H1 (cell line): ENCODE data around the gene ITGA4. TPM values are rescaled to one million over a fixed set of nuclear protein-coding genes. Genes with fewer than 3 reads are reported as not detected.

ENCODE experiments used
- CTCF ChIA-PET: fragments of 300-600 bp; sonication (Branson Sonifier 250); formaldehyde crosslinking; loops from one replicate; lab custom pipeline; 2021; ENCODE audit not compliant: partially characterized antibody; lab: Charles Lee
- POLR2A ChIA-PET: fragments of 300-600 bp; sonication (Branson Sonifier 250); formaldehyde crosslinking; loops from one replicate; lab custom pipeline; 2021; ENCODE audit warnings: inconsistent platforms; ENCODE audit not compliant: partially characterized antibody; lab: Charles Lee
- DNase-seq, 2 experiments: peaks; one replicate each; pipeline versions ENCODE4 v3.0.0 to v3.0.0-alpha.2; 2010 to 2022; ENCODE audit warnings: low spot score in 2 of 2, low read depth in 1 of 2, mixed read lengths in 1 of 2
- FAIRE-seq: peaks from 2 replicates; lab custom pipeline; 2011; peaks lifted over from hg19 to GRCh38; lab: Jason Lieb, UNC
- H2AFZ ChIP-seq: 2 replicates; pipeline ENCODE4 v1.8.1; 2012; ENCODE audit warnings: low read length, inconsistent platforms
- H2AK5ac ChIP-seq: 2 replicates; pipeline ENCODE4 v1.6.1; 2013; ENCODE audit warnings: low read depth, low read length
- H2BK120ac ChIP-seq: replicated peaks from 2 replicates; pipeline ENCODE3; 2013; ENCODE audit warnings: low read depth, low read length, inconsistent platforms
- H2BK12ac ChIP-seq: 2 replicates; pipeline ENCODE4 v1.6.1; 2013; ENCODE audit warnings: low read depth, low read length
- H2BK15ac ChIP-seq: 2 replicates; pipeline ENCODE4 v1.6.1; 2013; ENCODE audit warnings: low read length
- H2BK20ac ChIP-seq: 2 replicates; pipeline ENCODE4 v1.6.1; 2013; ENCODE audit warnings: low read length
- H2BK5ac ChIP-seq: 2 replicates; pipeline ENCODE4 v1.6.1; 2013; ENCODE audit warnings: low read depth, low read length
- H3K14ac ChIP-seq: 2 replicates; pipeline ENCODE4 v1.6.1; 2013; ENCODE audit warnings: inconsistent platforms; ENCODE audit not compliant: insufficient read length
- H3K18ac ChIP-seq: 2 replicates; pipeline ENCODE4 v1.6.1; 2013; ENCODE audit warnings: low read length; ENCODE audit errors: extremely low read depth
- H3K23ac ChIP-seq: 2 replicates; pipeline ENCODE4 v1.6.1; 2013; ENCODE audit warnings: inconsistent platforms; ENCODE audit not compliant: insufficient read length
- H3K23me2 ChIP-seq: 2 replicates; pipeline ENCODE4 v1.6.1; 2013; ENCODE audit warnings: low read depth, low read length
- H3K27ac ChIP-seq: 2 replicates; pipeline ENCODE4 v1.6.1; 2011; ENCODE audit warnings: low read depth, low read length, inconsistent platforms
- H3K27me3 ChIP-seq, 4 experiments: replicated peaks in 1 of 4; 1 replicate in 1 of 4; 2 replicates in 3 of 4; pipeline versions ENCODE4 v1.6.1 to v1.8.1; 2011 to 2013; ENCODE audit warnings: low read length in 3 of 4, mild to moderate bottlenecking in 3 of 4, inconsistent platforms in 2 of 4, mixed read lengths in 2 of 4, moderate library complexity in 1 of 4; ENCODE audit not compliant: control insufficient read depth in 3 of 4, insufficient read depth in 3 of 4; ENCODE audit errors: extremely low read depth in 1 of 4
- H3K36me3 ChIP-seq, 4 experiments: 2 replicates each; pipeline versions ENCODE4 v1.6.1 to v1.8.1; 2011 to 2013; ENCODE audit warnings: mild to moderate bottlenecking in 4 of 4, low read length in 3 of 4, moderate library complexity in 2 of 4, control low read depth in 1 of 4, inconsistent platforms in 1 of 4; ENCODE audit not compliant: insufficient read depth in 4 of 4, control insufficient read depth in 2 of 4
- H3K4ac ChIP-seq: replicated peaks from 2 replicates; pipeline ENCODE3; 2013; ENCODE audit warnings: low read length, low read depth, mixed read lengths, inconsistent platforms; ENCODE audit not compliant: insufficient read length
- H3K4me1 ChIP-seq, 4 experiments: replicated peaks in 1 of 4; 1 replicate in 1 of 4; 2 replicates in 3 of 4; pipeline versions ENCODE4 v1.6.1 to v1.8.1; 2011 to 2013; ENCODE audit warnings: low read length in 3 of 4, inconsistent platforms in 2 of 4, mixed read lengths in 1 of 4; ENCODE audit not compliant: insufficient read depth in 4 of 4, control insufficient read depth in 3 of 4
- H3K4me2 ChIP-seq, 2 experiments: 2 replicates each; pipeline versions ENCODE4 v1.6.1 to v1.8.1; 2011 to 2013; ENCODE audit warnings: low read depth in 2 of 2, low read length in 2 of 2, control low read depth in 1 of 2, inconsistent platforms in 1 of 2, mild to moderate bottlenecking in 1 of 2; ENCODE audit not compliant: insufficient read depth in 1 of 2
- H3K4me3 ChIP-seq, 4 experiments: fragments of 200-600, 300-600 bp in 1 of 4; sonication (generic), shearing (Covaris generic), sonication (Bioruptor Twin) in 1 of 4; 2 replicates each; pipeline versions ENCODE4 v1.5.1 to v1.8.1; 2011 to 2016; ENCODE audit warnings: low read length in 4 of 4, low read depth in 3 of 4, control low read depth in 2 of 4, inconsistent platforms in 2 of 4, mild to moderate bottlenecking in 2 of 4, mixed read lengths in 1 of 4, moderate library complexity in 1 of 4; ENCODE audit not compliant: insufficient read depth in 2 of 4; ENCODE audit errors: extremely low read depth in 1 of 4
- H3K56ac ChIP-seq: replicated peaks from 2 replicates; pipeline ENCODE3; 2013; ENCODE audit warnings: low read depth, mild to moderate bottlenecking, mixed read lengths, low read length, inconsistent platforms; ENCODE audit not compliant: insufficient read length
- H3K79me1 ChIP-seq: 2 replicates; pipeline ENCODE4 v1.6.1; 2013; ENCODE audit warnings: low read depth, low read length, control low read depth
- H3K79me2 ChIP-seq, 2 experiments: 2 replicates each; pipeline versions ENCODE4 v1.6.1 to v1.8.1; 2012 to 2013; ENCODE audit warnings: low read length in 2 of 2, mild to moderate bottlenecking in 2 of 2, inconsistent platforms in 1 of 2; ENCODE audit not compliant: insufficient read depth in 2 of 2, control insufficient read depth in 1 of 2
- H3K9ac ChIP-seq, 4 experiments: replicated peaks in 1 of 4; 1 replicate in 1 of 4; 2 replicates in 3 of 4; pipeline versions ENCODE4 v1.6.1 to v1.8.1; 2011 to 2013; ENCODE audit warnings: low read depth in 3 of 4, low read length in 3 of 4, control low read depth in 2 of 4, mild to moderate bottlenecking in 2 of 4, moderate library complexity in 2 of 4, inconsistent platforms in 1 of 4; ENCODE audit errors: extremely low read depth in 1 of 4
- H3K9me3 ChIP-seq, 2 experiments: 2 replicates each; pipeline versions ENCODE4 v1.6.1 to v1.8.1; 2012 to 2013; ENCODE audit warnings: mild to moderate bottlenecking in 2 of 2, moderate library complexity in 2 of 2, control low read depth in 1 of 2, inconsistent platforms in 1 of 2, low read depth in 1 of 2, low read length in 1 of 2, mixed read lengths in 1 of 2; ENCODE audit not compliant: insufficient read depth in 2 of 2
- H4K20me1 ChIP-seq, 2 experiments: replicated peaks in 1 of 2; 2 replicates each; pipeline versions ENCODE3 to v1.8.1; 2011 to 2013; ENCODE audit warnings: inconsistent platforms in 2 of 2, low read length in 2 of 2, mild to moderate bottlenecking in 1 of 2; ENCODE audit not compliant: insufficient read depth in 2 of 2, control insufficient read depth in 1 of 2
- H4K5ac ChIP-seq: 2 replicates; pipeline ENCODE4 v1.6.1; 2013; ENCODE audit warnings: low read length, low read depth, mixed read lengths, inconsistent platforms; ENCODE audit not compliant: insufficient read length
- H4K8ac ChIP-seq: 2 replicates; pipeline ENCODE4 v1.8.0; 2013; ENCODE audit warnings: mild to moderate bottlenecking, moderate library complexity, low read length, inconsistent platforms; ENCODE audit not compliant: insufficient read depth; ENCODE audit errors: extremely low read depth
- H4K91ac ChIP-seq: replicated peaks from 2 replicates; pipeline ENCODE3; 2013; ENCODE audit warnings: low read length, mixed read lengths, inconsistent platforms; ENCODE audit not compliant: insufficient read length
- CEBPB ChIP-seq: IDR thresholded peaks from 2 replicates; pipeline ENCODE4 v1.6.1; 2012; ENCODE audit warnings: low read depth, low read length
- NRF1 ChIP-seq: IDR thresholded peaks from 2 replicates; pipeline ENCODE4 v1.6.1; 2011; ENCODE audit warnings: mild to moderate bottlenecking, low read depth, low read length, improper control_type of control experiment
- TCF12 ChIP-seq: IDR thresholded peaks from 2 replicates; pipeline ENCODE4 v1.6.1; 2011; ENCODE audit warnings: low read depth, mild to moderate bottlenecking, low read length
- WGBS, 2 experiments: shearing (Covaris generic) in 1 of 2; methylation state at CpG; one replicate each; pipeline versions ENCODE4 v1.1.6 to v1.1.7; 2013 to 2015; ENCODE audit warnings: low lambda C conversion rate in 2 of 2, mixed read lengths in 2 of 2, inconsistent platforms in 1 of 2, low coverage in 1 of 2, missing lambda C conversion rate in 1 of 2; ENCODE audit not compliant: insufficient replicate concordance in 2 of 2, insufficient coverage in 1 of 2, insufficient read length in 1 of 2; ENCODE audit errors: extremely low coverage in 1 of 2, missing lambda C conversion rate in 1 of 2; 5-methylcytosine and 5-hydroxymethylcytosine counted together
- polyA plus RNA-seq, 7 experiments: library from polyadenylated mRNA; depleted of rRNA in 3 of 7; stranded (reverse) in 5 of 7; unstranded in 2 of 7; fragments of >200 nt in 5 of 7; fragments of 200-250 nt in 2 of 7; gene quantifications; 1 replicate in 5 of 7; 2 replicates in 1 of 7; 4 replicates in 1 of 7; pipeline versions ENCODE4 v1.2.1 to v1.2.3, GENCODE V29; 2011 to 2013; ENCODE audit warnings: missing spikeins in 2 of 7, mixed read lengths in 2 of 7
- total RNA-seq: library from RNA; stranded (reverse); fragmentation: NEBNext Ultra II Directional; extraction: Animal tissue kit (Norgen Biotek cat#: 25700); gene quantifications from 2 replicates; pipeline ENCODE4 v1.2.1, GENCODE V29; 2021

Gene ITGA4
- total and polyA plus RNA-seq, 2 of the 8 experiments (the other 6 are each of a cell fraction or from before 2014, with no cell fraction given): 0.60 to 2.1 TPM

- H3K18ac ChIP-seq: no peak overlapping the region
- no peak overlapping the region for H4K91ac ChIP-seq
- WGBS, 2 experiments: 97% methylated on average over 2 of the region's 2 CpGs; no CpG with 5 or more reads in 1 of the 2 experiments
- H3K27me3 ChIP-seq: no peaks in the 10 kb centered on the region
- no peak overlapping the region for H4K8ac ChIP-seq
- CTCF ChIA-PET: interaction anchor here (1.7 kb wide), 1 partner anchor 144 kb away, joined by 4 read pairs; no protein-coding TSS in a partner anchor
- no peak overlapping the region for H2AFZ ChIP-seq
- no peaks in the 10 kb centered on the region for H3K23me2 ChIP-seq
- no peak overlapping the region for H2BK5ac ChIP-seq
- no peak overlapping the region for H3K4me3 ChIP-seq
- no peak overlapping the region for H3K27ac ChIP-seq
- H3K4me1 ChIP-seq: no peaks in the 10 kb centered on the region
- no peak overlapping the region for H3K14ac ChIP-seq
- H4K5ac ChIP-seq: no peak overlapping the region
- no peak overlapping the region for H2BK120ac ChIP-seq
- FAIRE-seq (no peak), DNase-seq (no peak)
- no peak overlapping the region for H3K4me2 ChIP-seq
- no peaks in the 10 kb centered on the region for H3K36me3 ChIP-seq
- H3K23ac ChIP-seq: no peak overlapping the region
- POLR2A ChIA-PET: no interaction called here
- H3K9ac ChIP-seq: no peak overlapping the region
- no peaks in the 10 kb centered on the region for H3K79me1 ChIP-seq
- H3K4ac ChIP-seq: no peak overlapping the region
- no peaks in the 10 kb centered on the region for H3K9me3 ChIP-seq
- H3K56ac ChIP-seq: no peak overlapping the region
- no peak overlapping the region for H2BK20ac ChIP-seq
- H3K79me2 ChIP-seq: no peaks in the 10 kb centered on the region
- no peak overlapping the region for H2AK5ac ChIP-seq
- H2BK12ac ChIP-seq: no peak overlapping the region
- no peaks in the 10 kb centered on the region for H4K20me1 ChIP-seq
- H2BK15ac ChIP-seq: no peak overlapping the region
- TF ChIP-seq CEBPB (no peak), TCF12 (no peak), NRF1 (no peak)
Observed at GRCh38 chr2:181570059-181570458, 112.9 kb downstream of the ITGA4 start.
